ENCODE measurements around the gene AKR1E2.
A peak's percentile ranks its signal among the peaks of the same experiment; 100 is the strongest.

AKR1E2 gene

DNA sequence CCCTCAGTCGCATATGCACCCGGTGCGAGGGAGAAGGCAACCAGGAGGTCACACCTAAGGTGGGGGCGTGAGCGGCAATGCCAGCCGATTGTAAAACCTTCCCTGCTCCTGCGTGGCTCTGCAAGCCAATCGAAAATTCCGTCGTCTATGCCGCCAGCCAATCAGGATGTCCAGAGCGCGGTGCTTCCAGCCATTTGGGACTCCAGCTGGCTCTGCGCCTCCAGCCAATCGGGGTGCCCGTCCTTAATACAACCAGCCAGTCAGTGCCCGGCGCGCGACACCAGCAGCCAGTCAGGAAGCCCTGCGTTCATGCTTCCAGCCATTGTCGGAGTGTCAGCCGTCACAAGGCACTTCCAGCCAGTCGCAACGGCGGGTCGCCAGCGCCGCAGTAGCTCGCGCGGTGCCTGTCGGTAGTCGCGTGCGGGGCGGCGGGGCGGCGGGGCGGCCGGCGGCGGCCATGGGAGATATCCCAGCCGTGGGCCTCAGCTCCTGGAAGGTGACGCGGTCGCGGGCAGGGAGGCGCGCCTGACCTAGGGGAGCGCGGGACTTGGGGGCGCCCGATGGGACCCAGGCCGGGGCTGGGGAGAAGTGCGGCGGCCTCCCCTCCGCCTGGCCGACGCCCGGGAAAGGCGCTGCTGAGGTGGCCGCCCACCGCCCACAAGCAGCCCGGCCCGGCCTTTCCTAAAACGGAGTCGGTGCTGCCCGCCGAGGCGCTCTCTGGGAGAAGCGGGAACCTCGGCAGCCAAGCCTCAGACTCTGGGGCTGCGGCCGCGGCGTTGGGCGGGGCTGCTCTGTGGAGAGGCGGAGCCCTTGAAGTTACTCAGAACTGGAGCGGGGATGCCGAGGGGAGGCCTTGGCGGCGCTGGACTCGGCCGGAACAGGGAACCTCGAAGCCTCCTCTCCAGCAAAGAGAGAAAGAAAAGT, at the start of gene AKR1E2:
Gene AKR1E2, plus strand, starts transcription at position 340 of the 924 bp plus-strand sequence. Its CDS starts 118 bp downstream, at position 458.
- peak; percentile 80 for DNase-seq

GRCh38 chr10:4776234-4776638, 49.8 kb upstream of the AKR1E2 start:
- no peak for DNase-seq

DNA sequence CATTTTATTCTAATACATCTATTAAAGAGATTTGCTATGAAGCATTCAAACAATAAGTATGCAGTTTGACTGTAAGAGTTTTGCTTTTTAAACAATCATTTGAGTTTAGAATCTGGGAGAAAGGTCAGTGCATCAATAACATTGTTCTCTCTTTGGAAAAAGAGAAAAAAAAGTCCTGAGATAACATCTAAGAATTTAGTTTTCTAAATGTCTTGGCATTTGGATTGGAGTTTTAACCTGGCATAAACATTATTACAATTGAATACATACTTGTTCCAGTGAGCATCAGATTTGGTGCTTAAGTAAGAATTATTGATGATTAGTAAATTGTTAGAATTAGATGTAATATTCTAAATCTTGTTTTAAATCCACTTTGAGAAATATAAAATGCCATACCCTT, 47.2 kb upstream of the AKR1E2 start:
- no peak for DNase-seq

DNA sequence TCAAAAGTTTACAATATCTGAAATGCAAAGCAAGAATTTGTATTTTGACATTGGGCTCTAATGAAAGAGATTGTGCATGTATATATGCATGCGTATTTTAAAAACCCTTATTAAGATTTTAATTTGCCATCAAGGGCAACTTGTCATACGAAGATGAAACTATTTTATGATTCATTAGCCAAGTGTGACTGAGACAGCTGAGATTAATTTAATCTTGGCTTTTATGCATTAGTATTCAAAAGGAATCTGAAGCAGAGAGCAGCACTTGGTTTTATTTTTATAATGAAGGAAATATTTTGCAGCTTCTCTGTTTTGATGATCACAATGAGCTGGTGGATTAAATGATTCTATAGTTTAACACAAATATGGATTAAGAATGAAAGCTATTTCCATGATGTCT, 45.9 kb upstream of the AKR1E2 start:
- DNase-seq, result no peak

DNA sequence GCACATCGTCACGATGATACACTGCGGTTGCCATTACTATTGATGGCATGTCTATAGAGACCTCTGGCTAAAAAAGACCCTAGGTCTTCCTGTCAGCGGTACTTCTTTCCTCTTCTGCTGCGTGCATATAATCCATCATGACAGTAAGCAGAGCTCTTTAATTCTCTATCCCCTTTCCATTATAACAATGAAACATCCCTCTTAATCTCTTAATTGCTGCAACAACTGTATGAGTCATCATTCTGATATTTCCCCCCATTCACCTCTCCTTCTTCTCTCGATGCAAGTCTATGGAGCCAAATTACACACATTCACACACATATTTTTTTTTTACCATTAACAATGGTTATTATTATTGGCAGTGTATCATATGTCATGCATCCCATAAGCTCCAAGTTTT, 45.2 kb upstream of the AKR1E2 start:
- DNase-seq, result no peak

GRCh38 chr10:4781955-4782354, 44.1 kb upstream of the AKR1E2 start:
- DNase-seq, result no peak

DNA sequence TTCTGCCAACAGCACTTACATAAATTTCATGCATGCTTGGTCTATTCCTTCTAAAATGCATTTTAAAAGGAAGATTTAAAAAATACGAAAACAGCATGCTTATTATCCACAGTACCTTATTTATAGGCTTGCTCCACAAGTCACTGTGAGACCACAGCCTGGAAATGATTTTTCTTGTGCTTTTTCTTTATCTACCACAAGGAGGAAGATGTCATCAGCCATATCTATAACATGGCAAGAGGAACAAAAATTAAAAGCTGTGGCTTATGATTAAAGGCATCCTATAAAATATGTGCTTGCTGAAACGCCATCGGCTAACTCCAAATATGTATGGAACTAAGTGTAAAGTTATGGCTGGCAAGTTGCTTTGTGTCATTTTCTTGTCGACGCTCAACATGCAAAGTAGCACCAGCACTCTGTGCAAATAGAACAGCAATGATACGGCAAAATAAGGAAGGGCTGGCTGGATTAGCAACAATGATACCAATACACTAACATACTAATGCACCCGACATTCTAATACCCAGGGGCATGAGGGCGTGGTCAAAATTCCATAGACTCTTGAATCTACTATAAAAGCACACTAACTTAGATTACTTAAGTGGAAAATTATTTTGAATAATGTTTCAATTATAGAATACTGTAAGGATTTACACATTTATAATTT, 41.2 kb upstream of the AKR1E2 start:
- no peak for DNase-seq

DNA sequence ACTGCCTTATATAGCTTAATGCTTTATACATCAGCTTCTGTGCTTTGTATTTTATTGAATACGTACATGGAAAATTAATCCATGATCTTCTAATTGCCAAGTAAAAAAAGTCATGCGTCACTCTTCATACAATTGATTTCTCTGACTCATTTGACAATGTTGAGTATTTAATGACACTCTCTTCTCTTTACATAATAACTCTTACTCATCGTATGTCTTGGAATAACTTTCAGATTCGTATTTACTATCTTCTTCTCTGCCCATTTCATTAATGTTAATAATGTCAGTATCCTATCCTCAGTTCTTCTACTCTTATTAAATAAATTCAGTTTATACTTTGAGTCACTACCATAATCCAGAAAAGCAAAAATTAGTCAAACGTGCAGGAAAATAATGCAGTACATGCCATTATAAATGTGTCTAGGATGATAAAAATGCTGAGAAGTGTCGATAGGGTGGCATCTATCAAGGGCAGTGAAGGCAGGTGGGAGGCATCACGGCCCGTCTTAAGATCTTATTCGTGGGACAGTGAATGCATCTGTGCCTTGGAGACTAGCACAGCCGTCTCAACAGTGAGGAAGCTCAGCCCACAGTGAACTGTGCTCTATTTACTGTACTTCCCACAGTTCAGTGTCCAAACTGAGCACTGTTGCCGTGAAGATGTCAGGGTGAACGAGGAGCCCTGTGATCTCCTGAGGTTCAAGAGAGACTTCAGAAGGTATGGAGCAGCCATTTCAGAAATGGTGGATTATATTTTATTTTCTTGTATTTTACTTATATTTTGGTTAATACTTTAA, 39.8 kb upstream of the AKR1E2 start:
- no peak for DNase-seq

- DNase-seq, result no peak
Observed at GRCh38 chr10:4790045-4790444, 36.0 kb upstream of the AKR1E2 start.

- DNase-seq, result no peak
Observed at GRCh38 chr10:4790922-4791321, 35.1 kb upstream of the AKR1E2 start.

- no peak for DNase-seq
Observed at GRCh38 chr10:4792381-4792780, 33.6 kb upstream of the AKR1E2 start.

DNA sequence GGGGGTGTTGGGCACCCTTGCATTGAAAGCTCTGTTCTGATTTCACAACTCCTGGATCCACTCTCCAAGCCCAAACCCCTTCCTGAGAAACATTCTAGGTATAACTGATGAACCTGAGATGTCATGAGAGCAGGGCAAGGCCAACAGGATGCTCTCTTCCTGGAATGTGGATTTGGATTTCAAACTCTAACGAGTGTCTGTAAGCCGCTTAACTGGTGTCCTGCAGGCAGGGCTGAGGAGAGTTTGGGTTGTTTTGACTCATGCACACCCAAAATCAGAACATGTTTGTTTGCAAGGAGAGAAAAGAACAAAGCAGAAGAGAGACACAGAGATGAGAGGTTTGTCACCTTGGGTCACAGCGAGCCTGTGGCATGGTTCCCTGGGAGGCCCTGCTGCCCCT, 24.6 kb upstream of the AKR1E2 start:
- DNase-seq, result no peak

DNA sequence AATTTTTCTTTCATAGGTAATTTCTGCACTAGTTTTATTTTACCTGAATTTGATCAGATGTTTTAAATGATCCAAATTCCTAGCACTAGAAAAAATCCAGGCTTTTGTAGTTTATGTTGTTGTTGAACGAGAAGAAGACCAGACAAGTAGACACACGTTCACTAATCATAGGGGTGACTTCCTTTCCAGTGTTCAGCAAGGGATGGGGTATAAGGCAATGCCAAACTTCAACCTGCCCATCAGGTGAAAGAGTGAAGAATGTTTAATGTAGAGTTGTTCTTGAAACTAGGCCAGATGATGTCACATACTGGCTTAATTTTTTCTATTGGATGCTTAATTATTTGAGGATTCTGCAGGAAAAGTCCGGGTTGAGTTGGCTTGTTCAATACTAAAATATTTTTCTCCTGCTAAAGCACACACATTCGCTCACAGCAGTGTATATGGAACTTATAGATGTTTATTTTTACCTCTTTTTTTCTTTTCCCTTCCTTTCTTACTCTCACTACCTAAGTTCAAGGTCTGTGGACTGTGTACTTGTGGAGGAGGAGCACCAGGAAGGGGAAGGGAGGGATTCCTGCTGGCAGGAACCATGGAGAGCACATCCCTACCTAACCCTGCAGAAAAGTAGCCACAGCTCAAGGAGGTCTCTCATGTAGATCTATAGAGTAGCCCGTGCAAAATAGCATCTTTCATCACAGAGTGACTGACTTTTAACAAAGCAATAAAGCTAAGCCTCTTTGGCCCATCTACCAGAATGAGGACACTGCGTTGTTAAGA, 23.1 kb upstream of the AKR1E2 start:
- DNase-seq, result no peak

DNA sequence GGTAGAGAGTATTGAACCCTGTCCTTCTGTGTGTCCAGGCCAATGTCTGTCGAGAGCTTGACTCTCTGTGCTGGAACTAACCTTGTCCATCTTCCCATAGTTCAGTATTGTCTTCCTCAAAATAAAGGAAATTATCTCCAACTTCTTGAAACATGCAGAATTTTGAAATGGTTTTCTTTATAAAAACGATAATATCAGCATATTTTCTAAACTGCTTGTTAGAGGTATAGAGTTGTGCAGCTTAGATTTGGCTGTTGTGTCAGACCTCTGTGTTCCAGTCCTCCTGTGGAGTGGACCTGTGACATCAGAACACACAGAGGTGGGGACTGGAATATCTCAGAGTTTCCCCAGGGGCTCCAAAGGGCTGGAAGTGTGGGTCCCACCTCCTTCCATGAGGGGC, 22.2 kb upstream of the AKR1E2 start:
- DNase-seq, result no peak

DNA sequence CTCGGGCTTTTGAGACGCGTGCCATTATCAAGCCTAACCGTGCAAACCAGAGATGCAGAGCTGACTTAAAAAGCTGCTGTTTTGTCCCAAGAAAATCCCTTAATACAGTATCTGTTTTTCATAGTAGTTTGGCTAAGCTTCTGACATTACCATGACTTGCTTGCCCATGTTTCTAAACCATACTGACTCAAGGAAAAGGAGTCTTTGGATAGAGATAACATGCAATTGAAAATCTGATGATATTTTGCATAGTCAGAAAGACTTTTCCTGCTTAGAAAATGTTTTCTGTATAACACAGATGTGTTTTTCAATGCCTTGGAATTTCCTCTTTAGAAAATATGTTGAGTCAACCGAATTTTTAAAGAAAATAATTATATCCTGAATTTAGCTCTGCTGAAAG, 21.5 kb upstream of the AKR1E2 start:
- DNase-seq, result no peak

DNA sequence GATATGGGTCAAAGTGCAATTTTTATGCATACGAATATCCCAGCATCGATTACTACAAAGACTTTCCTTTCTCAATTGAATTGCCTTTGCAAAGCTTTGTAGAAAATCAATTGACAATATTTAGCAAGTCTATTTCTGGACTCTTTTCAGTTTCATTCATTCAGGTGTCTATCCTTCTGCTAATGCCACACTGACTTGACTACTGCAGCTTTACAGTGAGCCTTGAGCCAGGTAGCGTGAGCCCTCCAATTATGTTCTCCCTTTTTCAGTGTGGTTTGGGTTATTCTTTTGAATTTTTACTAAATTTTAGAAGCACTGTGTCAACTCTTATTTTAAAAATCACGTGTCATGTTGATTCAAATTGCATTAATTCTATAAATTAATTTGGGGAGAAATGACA, 19.5 kb upstream of the AKR1E2 start:
- no peak for DNase-seq

- no peak for DNase-seq
Observed at GRCh38 chr10:4807761-4808507, 18.1 kb upstream of the AKR1E2 start.

DNA sequence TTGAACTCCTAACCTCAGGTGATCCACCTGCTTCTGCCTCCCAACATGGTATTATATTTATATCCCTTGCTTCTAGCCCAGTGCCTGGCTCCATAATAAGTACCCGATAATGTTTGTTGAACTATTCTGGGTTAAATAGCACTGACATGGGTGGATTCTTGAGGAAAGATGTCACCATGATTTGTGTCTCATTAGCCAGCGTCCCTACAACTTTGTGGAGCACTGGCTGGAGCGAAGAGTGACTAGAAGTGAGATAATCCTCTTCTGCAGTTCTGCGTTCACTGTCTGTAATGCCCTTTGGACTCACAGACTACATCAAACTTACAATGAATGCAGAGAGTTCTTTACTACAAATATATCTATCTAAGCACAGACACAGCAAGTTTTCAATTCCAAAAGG, 16.9 kb upstream of the AKR1E2 start:
- no peak for DNase-seq

DNA sequence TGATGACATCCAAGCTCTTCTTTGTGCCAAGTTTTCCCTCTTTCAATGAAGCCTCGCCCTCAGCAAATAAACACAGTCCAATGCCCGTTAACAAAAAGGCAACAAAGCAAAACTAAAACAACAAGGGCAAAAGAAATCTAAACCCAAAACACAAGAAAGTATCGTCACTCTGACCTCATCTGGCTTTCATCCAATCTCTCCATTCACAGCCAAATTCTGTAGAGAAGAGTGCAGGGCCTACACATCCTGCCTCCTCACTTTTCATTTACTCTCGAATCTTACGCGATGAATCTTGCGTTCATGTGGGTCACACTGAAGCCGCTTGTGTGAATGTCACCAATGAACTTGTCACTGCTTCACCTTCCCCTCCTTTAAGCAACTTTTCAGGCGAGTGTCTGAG, 15.9 kb upstream of the AKR1E2 start:
- DNase-seq, result no peak

DNA sequence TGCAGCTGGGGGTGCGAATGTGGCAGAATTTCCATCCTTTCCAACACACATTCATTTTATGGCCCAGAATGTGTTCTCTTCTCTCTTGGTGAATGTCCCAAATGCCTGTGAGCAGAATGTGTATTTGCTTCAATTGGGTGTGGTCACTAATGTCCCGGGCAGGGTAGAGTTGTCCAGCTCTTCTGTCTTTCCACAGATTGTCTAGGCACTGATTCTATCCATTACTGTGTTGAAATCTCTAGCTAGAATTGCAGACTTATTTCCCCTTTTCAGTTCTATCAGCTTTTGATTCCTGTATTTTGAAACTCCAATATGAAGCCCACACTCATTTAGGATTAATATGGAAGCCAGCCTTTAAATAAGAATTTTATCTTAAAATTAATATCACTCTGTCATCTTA, 14.0 kb upstream of the AKR1E2 start:
- DNase-seq, result no peak

DNA sequence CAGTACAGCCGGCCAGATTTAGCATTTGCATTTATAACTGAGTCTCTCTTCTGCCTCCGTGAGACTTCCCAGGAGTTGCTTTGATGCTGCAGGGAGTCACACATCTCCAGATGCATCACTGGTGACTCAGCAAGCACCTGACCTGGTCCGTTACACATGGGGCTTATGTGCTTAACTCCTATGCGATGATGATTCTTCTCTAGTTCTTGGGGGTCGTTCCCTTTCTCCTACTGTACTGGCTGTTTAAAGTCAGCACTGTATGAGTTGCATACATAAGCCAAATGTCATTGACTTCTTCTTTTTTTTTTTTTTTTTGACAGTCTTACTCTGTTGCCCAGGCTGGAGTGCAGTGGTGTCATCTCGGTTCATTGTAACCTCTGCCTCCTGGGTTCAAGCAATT, 13.0 kb upstream of the AKR1E2 start:
- no peak for DNase-seq

GRCh38 chr10:4813496-4813895, 12.5 kb upstream of the AKR1E2 start:
- DNase-seq, result no peak
